HepG2 (cell line): ENCODE data around the gene HNRNPC. TPM values are rescaled to one million over a fixed set of nuclear protein-coding genes. Genes with fewer than 3 reads are reported as not detected.

Source experiments
- ARID4A ChIP-seq: sonication (generic); formaldehyde crosslinking; IDR thresholded peaks from 2 replicates; pipeline ENCODE4 v1.5.0; 2020; ENCODE audit warnings: mild to moderate bottlenecking, missing genetic modification reagents, borderline replicate concordance
- GATAD1 ChIP-seq: IDR thresholded peaks from 2 replicates; pipeline ENCODE4 v1.6.1; 2016; ENCODE audit warnings: missing genetic modification reagents, missing compliant biosample characterization
- MLXIP ChIP-seq: sonication (generic); formaldehyde crosslinking; IDR thresholded peaks from 2 replicates; pipeline ENCODE4 v1.9.0; 2021; ENCODE audit warnings: missing genetic modification reagents, borderline replicate concordance
- PRDM4 ChIP-seq: sonication (generic); formaldehyde crosslinking; IDR thresholded peaks from 2 replicates; pipeline ENCODE4 v1.9.0; 2021; ENCODE audit warnings: missing genetic modification reagents, borderline replicate concordance
- SRY ChIP-seq: sonication (generic); formaldehyde crosslinking; IDR thresholded peaks from 2 replicates; pipeline ENCODE4 v1.8.0; 2022; ENCODE audit warnings: mild to moderate bottlenecking, missing genetic modification reagents
- TBX2 ChIP-seq: sonication (generic); formaldehyde crosslinking; IDR thresholded peaks from 2 replicates; pipeline ENCODE4 v1.5.0; 2020; ENCODE audit warnings: missing genetic modification reagents, mild to moderate bottlenecking, borderline replicate concordance
- THAP11 ChIP-seq: IDR thresholded peaks from 2 replicates; pipeline ENCODE4 v1.6.1; 2016; ENCODE audit warnings: missing biosample characterization, missing genetic modification reagents
- U2AF1 ChIP-seq: fragments of 200-400 bp; formaldehyde crosslinking; optimal IDR thresholded peaks from 2 replicates; pipeline ENCODE3; 2017; ENCODE audit warnings: mild to moderate bottlenecking, low read depth, low read length
- ZFP91 ChIP-seq: sonication (generic); formaldehyde crosslinking; IDR thresholded peaks from 2 replicates; pipeline ENCODE4 v1.9.0; 2022; ENCODE audit warnings: missing genetic modification reagents, mild to moderate bottlenecking, borderline replicate concordance
- ZNF18 ChIP-seq: sonication (generic); formaldehyde crosslinking; IDR thresholded peaks from 2 replicates; pipeline ENCODE4 v1.8.0; 2022; ENCODE audit warnings: mild to moderate bottlenecking, missing genetic modification reagents; ENCODE audit not compliant: insufficient replicate concordance
- ZNF740 ChIP-seq: sonication (generic); formaldehyde crosslinking; IDR thresholded peaks from 2 replicates; pipeline ENCODE4 v1.4.0; 2020; ENCODE audit warnings: missing genetic modification reagents
- polyA plus RNA-seq, 8 experiments: library from polyadenylated mRNA; depleted of rRNA in 3 of 8; stranded (reverse) in 7 of 8; unstranded in 1 of 8; fragments of >200 nt; fragmentation: Illumina TruSeq in 4 of 8; extraction: Trizol in 4 of 8; gene quantifications; 2 replicates each; pipeline versions ENCODE4 v1.2.1 to v1.2.3, GENCODE V29; 2011 to 2016; ENCODE audit warnings: low read depth in 4 of 8, missing spikeins in 1 of 8, mixed read lengths in 1 of 8; ENCODE audit not compliant: insufficient read depth in 1 of 8
- total RNA-seq, 5 experiments: library from RNA; depleted of rRNA; stranded (reverse); fragments of >200 nt; fragmentation: Illumina TruSeq; extraction: Trizol; gene quantifications; 2 replicates each; pipeline ENCODE4 v1.2.3, GENCODE V29; 2016; ENCODE audit warnings: low read depth in 1 of 5

HNRNPC gene
- total and polyA plus RNA-seq, 2 of the 13 experiments (the other 11 are each of a cell fraction or from before 2014, with no cell fraction given), result 628 to 1,099 TPM

- peak; percentile 76 for TF ChIP-seq ZNF18 (CRISPR knock-in tag)
- TF ChIP-seq SRY (CRISPR knock-in tag), result peak; percentile 89; the same call in 1 of the 2 replicates
- peak; percentile 79 for TF ChIP-seq TBX2 (CRISPR knock-in tag)
- TF ChIP-seq GATAD1 (CRISPR knock-in tag), result peak; percentile 85
- peak; percentile 86; the same call in 1 of the 2 replicates for TF ChIP-seq ZFP91 (CRISPR knock-in tag)
- TF ChIP-seq PRDM4 (CRISPR knock-in tag), result peak; percentile 87; the same call in 1 of the 2 replicates
- peak; percentile 84 for TF ChIP-seq U2AF1
- TF ChIP-seq ARID4A, result peak; percentile 85
- peak; percentile 95 for TF ChIP-seq THAP11 (CRISPR knock-in tag)
- peak; percentile 84 for TF ChIP-seq ZNF740 (CRISPR knock-in tag)
- TF ChIP-seq MLXIP (CRISPR knock-in tag), result peak; percentile 72; the same call in 1 of the 2 replicates
Measured at GRCh38 chr14:21269252-21270046, at the start of gene HNRNPC (continued).
